Mucosa of rectum (tissue), 2 donors: ENCODE data around the gene MAP6D1.

ENCODE experiments used
- H3K27ac ChIP-seq, 2 donors: one replicate each; pipeline ENCODE4 v1.7.0; 2013; ENCODE audit warnings: inconsistent platforms in 2 of 2, low read depth in 2 of 2, low read length in 2 of 2
- H3K27me3 ChIP-seq, 2 donors: one replicate each; pipeline ENCODE4 v1.7.0; 2013; ENCODE audit warnings: low read length in 2 of 2; ENCODE audit not compliant: control insufficient read depth in 2 of 2, insufficient read depth in 2 of 2
- H3K36me3 ChIP-seq, 2 donors: one replicate each; pipeline ENCODE4 v1.7.0; 2013; ENCODE audit warnings: low read length in 2 of 2; ENCODE audit not compliant: control insufficient read depth in 2 of 2, insufficient read depth in 2 of 2
- H3K4me1 ChIP-seq, 2 donors: one replicate each; pipeline ENCODE4 v1.7.0; 2013; ENCODE audit warnings: low read length in 2 of 2, mild to moderate bottlenecking in 1 of 2; ENCODE audit not compliant: control insufficient read depth in 2 of 2, insufficient read depth in 2 of 2
- H3K4me3 ChIP-seq, 2 donors: one replicate each; pipeline ENCODE4 v1.7.0; 2013; ENCODE audit warnings: low read length in 2 of 2
- H3K9ac ChIP-seq, 2 donors: one replicate each; pipeline ENCODE4 v1.7.0; 2013; ENCODE audit warnings: low read length in 2 of 2, low read depth in 1 of 2, mild to moderate bottlenecking in 1 of 2
- H3K9me3 ChIP-seq, 2 donors: one replicate each; pipeline ENCODE4 v1.7.0; 2013; ENCODE audit warnings: low read length in 2 of 2; ENCODE audit not compliant: control insufficient read depth in 2 of 2
- donor health status: healthy.
- donor health status: Normal muscosa, but diverticular disease.

Gene MAP6D1

GRCh38 chr3:183824761-183825455, 469 bp downstream of the MAP6D1 start:
- Histone ChIP-seq H3K4me1 (peaks cover 7 to 9% of the 10 kb centered on the region in 2 donors), H3K27ac (no peak overlapping the region), H3K4me3 (peak overlapping the region; percentile 54 to 63), H3K27me3 (no peaks in the 10 kb centered on the region), H3K9me3 (no peaks in the 10 kb centered on the region), H3K9ac (peak overlapping the region in 1 of 2 donors; percentile 50), H3K36me3 (peaks cover 15 to 17% of the 10 kb centered on the region in 2 donors)

- H3K27me3 ChIP-seq = no peaks in the 10 kb centered on the region
- peaks cover 6 to 8% of the 10 kb centered on the region in 2 donors for H3K36me3 ChIP-seq
- H3K9me3 ChIP-seq = no peaks in the 10 kb centered on the region
- H3K4me3 ChIP-seq = no peak overlapping the region
- H3K27ac ChIP-seq = no peak overlapping the region
- no peak overlapping the region for H3K9ac ChIP-seq
- peaks cover 7 to 9% of the 10 kb centered on the region in 2 donors for H3K4me1 ChIP-seq
These were observed 1.4 kb downstream of the MAP6D1 start for GRCh38 chr3:183823963-183824362.

GRCh38 chr3:183822631-183823030, 2.7 kb downstream of the MAP6D1 start:
- Histone ChIP-seq H3K27me3 (no peaks in the 10 kb centered on the region), H3K27ac (no peak overlapping the region), H3K36me3 (no peaks in the 10 kb centered on the region), H3K4me3 (no peak overlapping the region), H3K9ac (no peak overlapping the region), H3K9me3 (no peaks in the 10 kb centered on the region), H3K4me1 (peaks cover 7 to 9% of the 10 kb centered on the region in 2 donors)

GRCh38 chr3:183819831-183820230, 5.5 kb downstream of the MAP6D1 start:
- Histone ChIP-seq H3K4me3 (no peak overlapping the region), H3K4me1 (peaks cover 8% of the 10 kb centered on the region in 2 donors), H3K27ac (no peak overlapping the region), H3K27me3 (no peaks in the 10 kb centered on the region), H3K9me3 (no peaks in the 10 kb centered on the region), H3K36me3 (peaks cover 0 to 9% of the 10 kb centered on the region in 2 donors), H3K9ac (no peak overlapping the region)

- Histone ChIP-seq H3K4me3 (no peak overlapping the region), H3K4me1 (peaks cover 0 to 2% of the 10 kb centered on the region in 2 donors), H3K9ac (no peak overlapping the region), H3K27me3 (no peaks in the 10 kb centered on the region), H3K9me3 (no peaks in the 10 kb centered on the region), H3K36me3 (peaks cover 0 to 9% of the 10 kb centered on the region in 2 donors), H3K27ac (no peak overlapping the region)
These were observed 6.4 kb downstream of the MAP6D1 start for GRCh38 chr3:183818706-183819624.

- Histone ChIP-seq H3K9me3 (no peaks in the 10 kb centered on the region), H3K4me1 (peaks cover 0 to 2% of the 10 kb centered on the region in 2 donors), H3K27me3 (no peaks in the 10 kb centered on the region), H3K36me3 (peaks cover 0 to 9% of the 10 kb centered on the region in 2 donors), H3K4me3 (no peak overlapping the region), H3K9ac (no peak overlapping the region), H3K27ac (no peak overlapping the region)
These were observed 7.2 kb downstream of the MAP6D1 start for GRCh38 chr3:183818041-183818620.

- Histone ChIP-seq H3K27ac (no peak overlapping the region), H3K4me1 (peaks cover 0 to 2% of the 10 kb centered on the region in 2 donors), H3K9ac (no peak overlapping the region), H3K9me3 (no peaks in the 10 kb centered on the region), H3K36me3 (peaks cover 0 to 11% of the 10 kb centered on the region in 2 donors), H3K27me3 (no peaks in the 10 kb centered on the region), H3K4me3 (no peak overlapping the region)
These were observed 7.7 kb downstream of the MAP6D1 start for GRCh38 chr3:183817639-183818038.

- no peak overlapping the region for H3K4me3 ChIP-seq
- no peaks in the 10 kb centered on the region for H3K27me3 ChIP-seq
- no peak overlapping the region for H3K9ac ChIP-seq
- H3K4me1 ChIP-seq = peaks cover 0 to 2% of the 10 kb centered on the region in 2 donors
- no peaks in the 10 kb centered on the region for H3K9me3 ChIP-seq
- H3K36me3 ChIP-seq = peaks cover 0 to 11% of the 10 kb centered on the region in 2 donors
- H3K27ac ChIP-seq = no peak overlapping the region
These were observed 8.5 kb downstream of the MAP6D1 start for GRCh38 chr3:183816681-183817510.

GRCh38 chr3:183815951-183816475, 9.4 kb downstream of the MAP6D1 start:
- Histone ChIP-seq H3K9me3 (no peaks in the 10 kb centered on the region), H3K4me3 (no peak overlapping the region), H3K4me1 (peaks cover 0 to 2% of the 10 kb centered on the region in 2 donors), H3K27ac (no peak overlapping the region), H3K9ac (no peak overlapping the region), H3K36me3 (peaks cover 2 to 15% of the 10 kb centered on the region in 2 donors), H3K27me3 (no peaks in the 10 kb centered on the region)
